Cardiac fibroblast (primary cell): ENCODE data around the gene DERA.
"Not testable (repeated sequence)": the region's sequence is repeated elsewhere in the genome, so short reads cannot be mapped to it uniquely, and the experiment has no call there.

ENCODE experiments used
- DNase-seq, 2 donors: peaks; one replicate each; pipeline versions ENCODE4 v3.0.0 to v3.0.0-alpha.2; 2010; ENCODE audit warnings: low read depth in 2 of 2
- H3K4me3 ChIP-seq, 2 donors: replicated peaks in 1 of 2; 1 replicate in 1 of 2; 2 replicates in 1 of 2; pipeline ENCODE4 v1.5.1; 2011; ENCODE audit warnings: low read depth in 2 of 2, low read length in 2 of 2, mild to moderate bottlenecking in 2 of 2, moderate library complexity in 1 of 2
- TF ChIP-seq, protein P1 (sequence below): IDR thresholded peaks from one replicate; pipeline ENCODE4 v1.5.1; 2011; ENCODE audit warnings: low read depth, mild to moderate bottlenecking, low read length, inconsistent platforms

The DERA gene

DNA sequence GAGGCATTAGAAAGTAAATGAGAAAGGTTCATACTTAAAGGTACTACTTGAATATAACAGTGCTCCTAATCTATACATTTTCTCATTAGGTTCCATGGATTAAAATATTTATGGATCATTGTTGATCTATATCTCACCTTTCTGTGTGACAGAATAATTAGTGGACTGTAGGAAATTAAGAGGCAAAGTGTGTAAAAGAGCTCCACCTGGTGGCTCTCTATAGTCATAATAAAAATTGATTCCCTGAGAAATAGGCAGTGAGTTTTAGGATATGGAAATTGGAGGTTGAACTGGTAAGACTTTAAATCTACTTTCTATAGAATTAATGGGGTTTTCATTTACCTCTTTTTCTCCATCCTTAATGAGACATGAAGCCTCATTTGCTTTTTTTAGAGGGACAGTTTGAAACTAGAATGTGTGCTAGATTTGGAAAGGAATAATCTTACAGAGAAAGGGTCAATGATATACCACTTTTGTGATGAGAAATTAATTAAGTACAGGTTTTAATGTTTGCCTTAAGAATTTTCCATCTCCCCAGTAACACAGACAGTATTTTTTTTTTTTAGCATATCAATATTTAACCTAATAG lies 11.8 kb upstream of the DERA start:
- H3K4me3 ChIP-seq = no peak overlapping the region
- TF ChIP-seq, protein P1, sequence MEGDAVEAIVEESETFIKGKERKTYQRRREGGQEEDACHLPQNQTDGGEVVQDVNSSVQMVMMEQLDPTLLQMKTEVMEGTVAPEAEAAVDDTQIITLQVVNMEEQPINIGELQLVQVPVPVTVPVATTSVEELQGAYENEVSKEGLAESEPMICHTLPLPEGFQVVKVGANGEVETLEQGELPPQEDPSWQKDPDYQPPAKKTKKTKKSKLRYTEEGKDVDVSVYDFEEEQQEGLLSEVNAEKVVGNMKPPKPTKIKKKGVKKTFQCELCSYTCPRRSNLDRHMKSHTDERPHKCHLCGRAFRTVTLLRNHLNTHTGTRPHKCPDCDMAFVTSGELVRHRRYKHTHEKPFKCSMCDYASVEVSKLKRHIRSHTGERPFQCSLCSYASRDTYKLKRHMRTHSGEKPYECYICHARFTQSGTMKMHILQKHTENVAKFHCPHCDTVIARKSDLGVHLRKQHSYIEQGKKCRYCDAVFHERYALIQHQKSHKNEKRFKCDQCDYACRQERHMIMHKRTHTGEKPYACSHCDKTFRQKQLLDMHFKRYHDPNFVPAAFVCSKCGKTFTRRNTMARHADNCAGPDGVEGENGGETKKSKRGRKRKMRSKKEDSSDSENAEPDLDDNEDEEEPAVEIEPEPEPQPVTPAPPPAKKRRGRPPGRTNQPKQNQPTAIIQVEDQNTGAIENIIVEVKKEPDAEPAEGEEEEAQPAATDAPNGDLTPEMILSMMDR = peak; percentile 61
- peak; percentile 36 to 43 for DNase-seq

GRCh38 chr12:15904378-15904920 lies 6.7 kb upstream of the DERA start:
- TF ChIP-seq, protein P1 = no peak
- H3K4me3 ChIP-seq = no peak overlapping the region
- DNase-seq = no peak

DNA sequence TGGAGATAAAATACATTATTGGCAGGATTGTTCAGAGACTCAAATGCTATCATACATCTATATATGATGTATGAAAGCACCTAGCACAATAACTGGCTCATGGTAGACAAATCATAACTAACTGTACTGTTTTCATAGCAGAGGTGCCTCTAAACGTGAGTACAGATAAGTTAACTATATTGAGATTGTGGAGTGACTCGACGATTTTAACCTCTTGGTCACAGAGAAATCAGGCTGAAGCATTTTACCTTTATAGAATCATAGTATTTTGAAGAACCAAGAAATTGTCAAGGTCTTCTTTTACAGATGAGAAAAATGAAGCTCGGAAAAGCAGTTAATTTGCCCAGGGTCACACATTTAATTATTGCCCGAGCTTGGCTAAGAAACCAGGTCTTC lies 666 bp upstream of the DERA start:
- TF ChIP-seq, protein P1 = no peak
- DNase-seq = no peak
- peak overlapping the region in 1 of 2 donors; percentile 6 for H3K4me3 ChIP-seq

- DNase-seq = not testable (repeated sequence)
- H3K4me3 ChIP-seq = peak overlapping the region; percentile 65 to 80
Measured at GRCh38 chr12:15911931-15912330, 799 bp downstream of the DERA start.

DNA sequence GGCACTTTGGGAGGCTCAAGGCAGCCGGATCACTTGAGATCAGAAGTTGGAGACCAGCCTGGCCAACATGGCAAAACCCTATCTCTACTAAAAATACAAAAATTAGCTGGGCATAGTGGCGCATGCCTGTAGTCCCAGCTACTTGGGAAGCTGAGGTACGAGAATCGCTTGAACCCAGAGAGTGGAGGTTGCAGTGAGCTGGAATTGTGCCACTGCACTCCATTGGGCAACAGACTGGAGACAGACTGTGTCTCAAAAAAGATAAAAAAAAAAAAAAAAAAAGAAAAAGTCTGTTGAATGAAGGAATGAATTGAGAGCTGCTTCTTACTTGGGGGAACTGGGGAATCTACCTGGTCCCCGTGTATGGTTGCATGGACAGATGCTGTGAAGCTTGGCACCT lies 3.0 kb downstream of the DERA start:
- H3K4me3 ChIP-seq, DNase-seq: not testable (repeated sequence)

DNA sequence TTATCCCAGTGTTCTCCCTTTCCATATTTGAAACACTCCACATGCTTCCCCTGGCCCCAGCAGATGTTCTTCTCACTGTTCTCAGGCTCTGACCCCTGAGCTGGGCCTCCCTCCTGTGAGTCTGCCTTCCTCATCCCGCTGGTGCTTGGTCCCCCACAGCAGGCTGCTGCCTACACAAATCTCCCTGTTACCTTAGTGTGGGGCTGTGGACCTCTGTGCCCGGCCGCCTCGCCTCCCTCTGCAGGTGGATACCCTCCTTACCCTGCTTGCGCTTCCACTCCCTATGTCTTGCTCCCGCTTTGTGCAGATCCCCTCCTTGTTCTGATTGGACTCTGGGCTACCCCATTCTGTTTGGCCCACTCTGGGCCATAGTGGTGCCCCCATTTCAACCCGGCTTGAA lies 6.9 kb downstream of the DERA start:
- no peak for DNase-seq
- no peak overlapping the region for H3K4me3 ChIP-seq
- TF ChIP-seq, protein P1 = no peak

DNA sequence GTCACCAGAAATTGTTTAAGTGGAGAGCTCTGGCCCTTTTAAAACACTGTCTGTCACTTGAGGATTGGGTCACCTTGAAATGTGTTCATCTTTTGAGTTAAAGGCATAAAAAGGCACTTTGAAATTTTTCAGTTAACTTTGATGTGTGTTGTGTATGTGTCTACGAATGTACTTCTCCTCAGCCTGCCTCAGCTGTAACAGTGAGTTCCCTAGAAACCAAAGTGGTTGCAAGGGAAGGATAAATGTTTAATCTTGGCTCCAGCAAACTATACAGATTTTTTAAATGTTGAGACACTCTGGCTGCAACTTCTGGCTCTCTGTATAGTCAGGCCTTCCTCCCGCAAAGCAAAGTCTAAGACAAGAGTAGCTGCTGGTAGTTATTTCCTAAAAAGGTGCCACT lies 8.3 kb downstream of the DERA start:
- H3K4me3 ChIP-seq = no peak overlapping the region
- TF ChIP-seq, protein P1 = no peak
- DNase-seq = peak in 1 of 2 donors; percentile 19

- DNase-seq = no peak
- H3K4me3 ChIP-seq = no peak overlapping the region
- TF ChIP-seq, protein P1 = no peak
Measured at GRCh38 chr12:15924956-15925355, 13.8 kb downstream of the DERA start.
